Ishikawa (cell line): Measurements from ENCODE around the gene SCYGR7.

Experiments
- CEBPB ChIP-seq: IDR thresholded peaks from 2 replicates; pipeline ENCODE4 v1.6.1; 2012
- CREB1 ChIP-seq: IDR thresholded peaks from 2 replicates; pipeline ENCODE4 v1.6.1; 2012; ENCODE audit warnings: low read depth
- EGR1 ChIP-seq: IDR thresholded peaks from 2 replicates; pipeline ENCODE4 v1.6.1; 2012
- EP300 ChIP-seq: IDR thresholded peaks from 2 replicates; pipeline ENCODE4 v1.6.1; 2012; ENCODE audit warnings: borderline replicate concordance
- MAX ChIP-seq: IDR thresholded peaks from 2 replicates; pipeline ENCODE4 v1.6.1; 2012
- NFIC ChIP-seq: IDR thresholded peaks from 2 replicates; pipeline ENCODE4 v1.6.1; 2012
- RAD21 ChIP-seq: IDR thresholded peaks from 2 replicates; pipeline ENCODE4 v1.6.1; 2012; ENCODE audit warnings: low read depth
- REST ChIP-seq: IDR thresholded peaks from 2 replicates; pipeline ENCODE4 v1.6.1; 2012; ENCODE audit warnings: low read depth, mild to moderate bottlenecking
- TAF1 ChIP-seq: IDR thresholded peaks from 2 replicates; pipeline ENCODE4 v1.6.1; 2012; ENCODE audit warnings: low read depth, mild to moderate bottlenecking
- TCF12 ChIP-seq: IDR thresholded peaks from 2 replicates; pipeline ENCODE4 v1.6.1; 2012; ENCODE audit warnings: low read depth
- TEAD4 ChIP-seq: IDR thresholded peaks from 2 replicates; pipeline ENCODE4 v1.6.1; 2012
- USF1 ChIP-seq: IDR thresholded peaks from 2 replicates; pipeline ENCODE4 v1.6.1; 2012
- YY1 ChIP-seq: IDR thresholded peaks from 2 replicates; pipeline ENCODE4 v1.6.1; 2012; ENCODE audit warnings: low read depth

DNA sequence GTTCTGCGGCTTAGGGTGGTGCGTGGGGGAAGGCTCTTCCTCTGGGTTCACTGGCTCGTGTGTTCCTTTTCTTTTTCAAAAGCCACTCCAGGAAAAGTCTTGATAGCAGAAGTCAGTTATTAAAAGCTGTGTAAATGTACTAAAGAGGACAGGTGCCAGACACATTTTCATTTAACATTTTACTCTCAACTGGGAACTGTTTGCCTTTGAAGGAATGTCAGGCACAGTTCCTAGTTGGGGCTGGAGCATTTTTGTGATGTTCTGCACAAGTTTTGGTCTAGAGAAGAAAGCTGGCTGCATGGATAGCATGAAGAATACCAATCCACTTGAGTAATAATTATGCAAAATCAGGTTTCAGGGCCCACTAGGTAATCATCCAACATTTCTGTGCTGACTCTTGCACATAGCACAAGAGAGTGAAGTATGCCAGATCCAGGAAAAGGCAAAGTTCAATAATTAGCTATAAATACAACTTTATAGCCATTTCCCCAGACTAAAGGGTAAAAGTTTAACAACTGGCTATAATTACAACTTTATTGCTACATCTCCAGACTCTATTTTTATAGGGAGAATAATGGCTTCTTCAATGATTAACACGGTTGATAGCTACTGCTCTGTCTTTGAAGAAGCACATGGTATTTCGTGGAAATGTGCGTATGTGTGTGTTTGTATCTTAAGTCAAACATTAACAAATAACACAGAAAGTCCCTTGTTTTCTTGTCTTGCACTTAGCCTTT lies 33.8 kb downstream of the SCYGR7 start:
- TF ChIP-seq EP300 (no peak), USF1 (no peak), TCF12 (no peak), EGR1 (no peak), RAD21 (no peak), CREB1 (no peak), TAF1 (no peak), CEBPB (no peak), REST (no peak), NFIC (no peak), MAX (no peak), TEAD4 (no peak), YY1 (no peak)
